Ascending aorta (tissue), 2 donors: ENCODE results near the gene RAD51D. TPM values are rescaled to one million over a fixed set of nuclear protein-coding genes. Genes with fewer than 3 reads are reported as not detected.
"Not testable (repeated sequence)": the region's sequence is repeated elsewhere in the genome, so short reads cannot be mapped to it uniquely, and the experiment has no call there.

Experiments
- DNase-seq, 2 donors: peaks; one replicate each; pipeline ENCODE4 v3.0.0-alpha.2; 2019; ENCODE audit warnings: low spot score in 2 of 2
- H3K27ac ChIP-seq, 2 donors: fragments of 200-600 bp; sonication (generic); one replicate each; pipeline ENCODE4 v1.5.1; 2016 to 2017; ENCODE audit warnings: mild to moderate bottlenecking in 1 of 2
- H3K27me3 ChIP-seq: fragments of 200-600 bp; sonication (generic); one replicate; pipeline ENCODE4 v1.5.1; 2017
- H3K36me3 ChIP-seq, 2 donors: fragments of 200-600 bp; sonication (generic); one replicate each; pipeline ENCODE4 v1.5.1; 2016
- H3K4me1 ChIP-seq, 2 donors: fragments of 200-600 bp; sonication (generic); one replicate each; pipeline ENCODE4 v1.5.1; 2016 to 2017; ENCODE audit warnings: mild to moderate bottlenecking in 1 of 2
- H3K4me3 ChIP-seq, 2 donors: fragments of 200-600 bp; sonication (generic); one replicate each; pipeline ENCODE4 v1.5.1; 2016 to 2017; ENCODE audit warnings: mild to moderate bottlenecking in 1 of 2
- H3K9me3 ChIP-seq, 2 donors: fragments of 200-600 bp; sonication (generic); one replicate each; pipeline ENCODE4 v1.5.1; 2016
- intact Hi-C: fragments of 100-400 bp; cut with DNase I; formaldehyde crosslinking; loops from one replicate; pipeline ENCODE4 v1.15.1; 2023
- total RNA-seq: library from RNA; depleted of rRNA; stranded (reverse); fragments of >200 nt; gene quantifications from one replicate; pipeline ENCODE4 v1.1.0, GENCODE V29; 2016
- TF ChIP-seq, protein P1 (sequence below), 3 experiments: fragments of 200-600 bp in 2 of 3; fragments of 450-650 bp in 1 of 3; sonication (generic) in 2 of 3; IDR thresholded peaks; one replicate each; pipeline ENCODE4 v1.5.1; 2016 to 2019; ENCODE audit warnings: antibody characterized with exemption in 3 of 3, mild to moderate bottlenecking in 1 of 3, moderate library complexity in 1 of 3

The RAD51D gene
- total RNA-seq, 1 donor from 2014 or later, result 3.7 TPM

DNA sequence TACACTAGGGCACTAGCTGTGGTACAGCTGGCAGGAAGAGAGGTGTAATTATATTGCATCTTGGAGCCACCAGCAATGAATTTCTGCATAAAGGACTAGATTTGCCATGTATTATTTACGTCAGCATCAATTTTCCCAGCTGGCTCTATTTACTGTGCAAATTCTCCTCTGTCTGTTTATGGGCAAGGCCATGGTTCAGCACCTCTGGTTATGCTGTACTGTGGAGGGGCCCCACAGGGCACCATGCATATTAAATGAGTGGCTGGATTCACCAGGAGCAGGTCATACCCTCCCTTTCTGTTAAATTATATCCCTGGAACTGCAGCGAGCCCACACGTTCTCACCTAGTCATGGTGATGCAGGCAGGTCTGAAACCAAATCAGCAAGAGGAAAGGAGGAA is 19.8 kb downstream of the RAD51D start:
- DNase-seq, result no peak
- no peak overlapping the region for H3K27ac ChIP-seq
- H3K4me3 ChIP-seq, result no peak overlapping the region
- H3K27me3 ChIP-seq, result no peaks in the 10 kb centered on the region
- H3K9me3 ChIP-seq, result no peaks in the 10 kb centered on the region
- intact Hi-C loops, result no loop called here
- peaks cover 36 to 52% of the 10 kb centered on the region in 2 donors for H3K36me3 ChIP-seq
- no peaks in the 10 kb centered on the region for H3K4me1 ChIP-seq
- TF ChIP-seq, protein P1, sequence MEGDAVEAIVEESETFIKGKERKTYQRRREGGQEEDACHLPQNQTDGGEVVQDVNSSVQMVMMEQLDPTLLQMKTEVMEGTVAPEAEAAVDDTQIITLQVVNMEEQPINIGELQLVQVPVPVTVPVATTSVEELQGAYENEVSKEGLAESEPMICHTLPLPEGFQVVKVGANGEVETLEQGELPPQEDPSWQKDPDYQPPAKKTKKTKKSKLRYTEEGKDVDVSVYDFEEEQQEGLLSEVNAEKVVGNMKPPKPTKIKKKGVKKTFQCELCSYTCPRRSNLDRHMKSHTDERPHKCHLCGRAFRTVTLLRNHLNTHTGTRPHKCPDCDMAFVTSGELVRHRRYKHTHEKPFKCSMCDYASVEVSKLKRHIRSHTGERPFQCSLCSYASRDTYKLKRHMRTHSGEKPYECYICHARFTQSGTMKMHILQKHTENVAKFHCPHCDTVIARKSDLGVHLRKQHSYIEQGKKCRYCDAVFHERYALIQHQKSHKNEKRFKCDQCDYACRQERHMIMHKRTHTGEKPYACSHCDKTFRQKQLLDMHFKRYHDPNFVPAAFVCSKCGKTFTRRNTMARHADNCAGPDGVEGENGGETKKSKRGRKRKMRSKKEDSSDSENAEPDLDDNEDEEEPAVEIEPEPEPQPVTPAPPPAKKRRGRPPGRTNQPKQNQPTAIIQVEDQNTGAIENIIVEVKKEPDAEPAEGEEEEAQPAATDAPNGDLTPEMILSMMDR (IDR thresholded peaks at IDR 0.05), result no peak

DNA sequence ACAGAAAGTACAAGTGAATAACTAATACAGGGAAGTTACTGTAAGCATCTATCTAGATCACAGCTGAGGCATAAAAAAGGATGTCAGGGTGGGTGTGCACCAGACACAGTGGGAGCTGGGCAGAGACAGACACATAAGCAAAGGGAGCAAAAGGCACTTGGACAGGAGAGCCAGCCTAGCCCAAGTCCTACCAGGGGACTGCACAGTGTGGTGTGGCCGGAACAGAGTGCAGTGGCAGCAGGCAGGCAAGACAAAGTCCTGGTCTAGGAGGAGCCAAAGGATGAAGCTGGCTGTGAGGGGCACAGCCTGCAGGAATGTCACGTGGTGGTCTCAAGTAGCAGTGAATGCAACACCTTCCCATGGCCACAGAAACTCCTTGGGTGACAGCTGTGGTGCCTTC is 21.9 kb downstream of the RAD51D start:
- no peak overlapping the region for H3K27ac ChIP-seq
- H3K4me1 ChIP-seq, result no peaks in the 10 kb centered on the region
- intact Hi-C loops, result no loop called here
- peak in 1 of 2 donors; percentile 25 for DNase-seq
- H3K4me3 ChIP-seq, result no peak overlapping the region
- TF ChIP-seq, protein P1 (IDR thresholded peaks at IDR 0.05), result no peak
- H3K9me3 ChIP-seq, result no peaks in the 10 kb centered on the region
- H3K36me3 ChIP-seq, result peaks cover 31 to 45% of the 10 kb centered on the region in 2 donors
- H3K27me3 ChIP-seq, result no peaks in the 10 kb centered on the region

DNA sequence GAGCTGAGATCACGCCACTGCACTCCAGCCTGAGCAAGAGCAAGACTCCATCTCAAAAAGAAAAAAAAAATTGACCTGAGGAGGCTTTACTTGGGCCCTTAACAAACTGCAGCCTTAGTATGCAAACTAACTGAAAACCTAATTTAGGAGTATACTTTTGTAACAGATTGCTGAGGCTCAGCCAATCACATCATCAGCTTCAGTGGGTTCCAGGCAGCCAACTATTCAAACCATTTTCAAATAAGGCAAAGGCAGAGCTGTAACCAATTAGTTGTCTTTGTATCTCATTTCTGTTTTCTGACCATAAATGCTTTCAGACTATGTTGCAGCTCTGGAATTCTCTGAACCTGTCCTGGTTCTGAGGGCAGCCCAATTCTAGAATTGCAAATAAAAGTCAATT is 23.9 kb downstream of the RAD51D start:
- no peaks in the 10 kb centered on the region for H3K4me1 ChIP-seq
- no peak overlapping the region for H3K4me3 ChIP-seq
- DNase-seq, result no peak
- no peaks in the 10 kb centered on the region for H3K27me3 ChIP-seq
- intact Hi-C loops, result no loop called here
- H3K36me3 ChIP-seq, result peaks cover 18 to 30% of the 10 kb centered on the region in 2 donors
- no peak overlapping the region for H3K27ac ChIP-seq
- TF ChIP-seq, protein P1 (IDR thresholded peaks at IDR 0.05), result no peak
- no peaks in the 10 kb centered on the region for H3K9me3 ChIP-seq

DNA sequence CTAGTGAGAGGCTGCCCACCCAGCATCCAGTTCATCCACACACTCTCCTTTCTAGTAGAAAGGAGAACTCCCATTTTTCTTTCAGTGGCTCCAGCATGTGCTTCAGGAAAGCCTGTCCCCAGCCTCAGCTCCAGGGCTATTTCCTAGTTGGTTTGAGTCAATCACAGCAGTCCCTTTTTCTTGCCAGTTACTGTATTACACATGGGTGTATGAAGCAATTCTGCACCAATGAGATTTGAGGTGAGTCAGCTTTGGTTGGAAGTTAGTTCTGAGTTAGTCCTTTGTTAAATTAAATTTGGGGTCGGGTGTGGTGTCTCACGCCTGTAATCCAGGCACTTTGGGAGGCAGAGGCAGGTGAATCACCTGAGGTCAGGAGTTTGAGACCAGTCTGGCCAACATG is 24.8 kb downstream of the RAD51D start:
- H3K36me3 ChIP-seq, result peaks cover 10 to 23% of the 10 kb centered on the region in 2 donors
- peak in 1 of 2 donors; percentile 53 for DNase-seq
- intact Hi-C loops, result no loop called here
- TF ChIP-seq, protein P1 (IDR thresholded peaks at IDR 0.05), result no peak
- H3K4me1 ChIP-seq, result no peaks in the 10 kb centered on the region
- H3K4me3 ChIP-seq, result no peak overlapping the region
- no peak overlapping the region for H3K27ac ChIP-seq
- H3K27me3 ChIP-seq, result no peaks in the 10 kb centered on the region
- no peaks in the 10 kb centered on the region for H3K9me3 ChIP-seq

DNA sequence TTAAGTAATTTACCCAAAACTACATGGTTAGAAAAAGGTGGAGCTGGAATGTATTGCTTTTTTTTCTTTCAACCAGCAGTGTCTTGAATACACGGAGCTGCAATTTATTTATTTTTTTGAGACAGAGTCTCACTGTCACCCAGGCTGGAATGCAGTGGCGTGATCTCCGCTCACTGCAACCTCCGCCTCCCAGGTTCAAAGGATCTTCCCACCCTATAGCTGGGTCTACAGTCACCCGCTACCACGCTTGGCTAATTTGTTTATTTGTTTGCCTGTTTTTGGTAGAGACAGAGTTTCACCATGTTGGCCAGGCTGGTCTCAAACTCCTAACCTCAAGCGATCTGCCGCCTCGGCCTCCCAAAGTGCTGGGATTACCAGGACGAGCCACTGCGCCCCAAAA is 29.0 kb downstream of the RAD51D start:
- H3K4me3 ChIP-seq, H3K36me3 ChIP-seq, H3K27ac ChIP-seq, DNase-seq, H3K27me3 ChIP-seq, intact Hi-C loops, H3K9me3 ChIP-seq: not testable (repeated sequence)
- peaks cover 2 to 11% of the 10 kb centered on the region in 2 donors for H3K4me1 ChIP-seq

DNA sequence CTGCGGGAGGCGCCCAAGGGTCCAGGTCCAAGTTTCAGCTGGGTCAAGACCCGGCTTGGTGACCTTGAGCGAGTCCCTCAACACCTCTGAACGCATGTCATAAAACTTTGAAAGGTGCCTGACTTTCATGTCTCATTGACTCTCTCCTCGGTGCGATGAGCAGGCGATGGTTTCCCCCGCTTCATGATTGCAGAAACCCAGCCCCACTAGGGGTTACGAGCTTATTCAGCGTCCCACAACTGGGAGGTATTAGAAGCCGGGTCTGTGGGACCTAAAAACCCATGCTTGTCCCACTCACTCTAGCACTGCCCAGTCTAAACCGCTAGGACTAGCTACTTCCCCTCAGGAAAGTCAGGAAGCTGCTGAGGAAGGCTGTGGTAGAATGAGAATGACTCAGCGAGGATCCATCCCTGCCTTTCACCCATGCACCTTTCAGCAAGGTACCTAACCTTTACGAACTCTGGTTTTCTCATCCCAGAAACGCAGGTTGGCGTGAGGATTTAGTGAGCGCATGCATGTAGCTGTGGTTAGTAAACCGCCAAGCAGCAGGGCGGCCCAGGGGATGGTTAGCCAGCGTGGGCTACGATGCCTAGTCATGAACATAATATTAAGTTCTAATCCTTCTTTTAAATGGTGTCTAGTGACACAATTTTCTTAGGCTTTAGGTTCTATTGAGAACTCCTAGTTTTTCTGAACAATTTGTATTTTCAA is 29.9 kb downstream of the RAD51D start:
- Histone ChIP-seq H3K9me3 (no peaks in the 10 kb centered on the region), H3K27me3 (no peaks in the 10 kb centered on the region), H3K4me3 (peak overlapping the region; percentile 85 to 98), H3K36me3 (no peaks in the 10 kb centered on the region), H3K27ac (peak overlapping the region; percentile 44 to 54), H3K4me1 (peaks cover 2 to 11% of the 10 kb centered on the region in 2 donors)
- TF ChIP-seq, protein P1 (IDR thresholded peaks at IDR 0.05), result no peak
- peak in 1 of 2 donors; percentile 14 for DNase-seq
- intact Hi-C loops, result loop anchor here (1.0 to 5.0 kb wide), 5 partner anchors 26 to 128 kb away; partner anchors contain the start of genes CCT6B, LIG3, RAD51D and RFFL
